GM19035 (cell line): ENCODE results near the gene MED15.

Experiments
- ATAC-seq: cut with Tn5 transposase; IDR thresholded peaks from one replicate; pipeline ENCODE4 v1.9.1; 2021; ENCODE audit not compliant: unreplicated experiment

MED15 gene

GRCh38 chr22:20568502-20569058 lies 61.2 kb downstream of the MED15 start:
- ATAC-seq, result no peak

- no peak for ATAC-seq
Measured at GRCh38 chr22:20569059-20570058, 61.9 kb downstream of the MED15 start.

- ATAC-seq, result no peak
Measured at GRCh38 chr22:20571078-20571503, 63.7 kb downstream of the MED15 start.

GRCh38 chr22:20571531-20572007 lies 64.2 kb downstream of the MED15 start:
- ATAC-seq, result no peak

GRCh38 chr22:20572132-20572802 lies 64.9 kb downstream of the MED15 start:
- ATAC-seq, result no peak

GRCh38 chr22:20573176-20573832 lies 65.9 kb downstream of the MED15 start:
- no peak for ATAC-seq

GRCh38 chr22:20573833-20574615 lies 66.6 kb downstream of the MED15 start:
- ATAC-seq, result no peak

GRCh38 chr22:20574920-20575353 lies 67.5 kb downstream of the MED15 start:
- ATAC-seq, result no peak

GRCh38 chr22:20575724-20576444 lies 68.5 kb downstream of the MED15 start:
- no peak for ATAC-seq

- no peak for ATAC-seq
Measured at GRCh38 chr22:20576445-20576816, 69.0 kb downstream of the MED15 start.

- ATAC-seq, result no peak
Measured at GRCh38 chr22:20577045-20577444, 69.6 kb downstream of the MED15 start.

- ATAC-seq, result no peak
Measured at GRCh38 chr22:20577549-20577975, 70.2 kb downstream of the MED15 start.

GRCh38 chr22:20578192-20578591 lies 70.8 kb downstream of the MED15 start:
- ATAC-seq, result no peak

GRCh38 chr22:20578707-20579106 lies 71.3 kb downstream of the MED15 start:
- ATAC-seq, result no peak

- no peak for ATAC-seq
Measured at GRCh38 chr22:20579273-20580120, 72.1 kb downstream of the MED15 start.

GRCh38 chr22:20580179-20580578 lies 72.8 kb downstream of the MED15 start:
- no peak for ATAC-seq

GRCh38 chr22:20580611-20581502 lies 73.4 kb downstream of the MED15 start:
- ATAC-seq, result no peak
